A549 treated with DMSO at 1 μM for 4 hours (cell line): Measurements from ENCODE around the gene DNASE1. TPM values are rescaled to one million over a fixed set of nuclear protein-coding genes. Genes with fewer than 3 reads are reported as not detected.

Experiments used
- total RNA-seq: library from RNA; stranded (reverse); fragments of 200-300 nt; extraction: Qiagen RNA extraction; gene quantifications from 5 replicates; pipeline ENCODE4 v1.2.3, GENCODE V29; 2022; ENCODE audit warnings: low read depth

DNASE1 gene, protein sequence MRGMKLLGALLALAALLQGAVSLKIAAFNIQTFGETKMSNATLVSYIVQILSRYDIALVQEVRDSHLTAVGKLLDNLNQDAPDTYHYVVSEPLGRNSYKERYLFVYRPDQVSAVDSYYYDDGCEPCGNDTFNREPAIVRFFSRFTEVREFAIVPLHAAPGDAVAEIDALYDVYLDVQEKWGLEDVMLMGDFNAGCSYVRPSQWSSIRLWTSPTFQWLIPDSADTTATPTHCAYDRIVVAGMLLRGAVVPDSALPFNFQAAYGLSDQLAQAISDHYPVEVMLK
- 2.4 to 5.7 TPM (median 4.6 TPM) in 5 replicates for total RNA-seq

GRCh38 chr16:3654249-3654991 is at the start of gene DNASE1:
TSS of gene DNASE1 (plus strand) at chr16:3654691. CDS start at chr16:3655374, 683 bp downstream.

GRCh38 chr16:3611146-3611975 is 43.1 kb upstream of the DNASE1 start, which contains the start of gene SLX4:
TSS of gene SLX4 (minus strand) at chr16:3611606. CDS start at chr16:3608964, 2,642 bp downstream.

Other genes starting within 250 kb of the DNASE1 start
- gene ZNF597, start 211.2 kb upstream of the DNASE1 start, total RNA-seq, result 1.0 to 1.2 TPM (median 1.1 TPM) in 5 replicates
- 49.6 to 58.4 TPM (median 51.1 TPM) in 5 replicates for gene NAA60, start 211.0 kb upstream of the DNASE1 start, total RNA-seq
- not detected in 5 replicates for gene C16orf90, start 159.2 kb upstream of the DNASE1 start, total RNA-seq
- gene CLUAP1, start 153.7 kb upstream of the DNASE1 start, total RNA-seq, result 16.9 to 22.5 TPM (median 18.2 TPM) in 5 replicates
- gene NLRC3, start 77.3 kb upstream of the DNASE1 start, total RNA-seq, result 0.01 to 0.02 TPM in 2 of 5 replicates, not detected in the others
- 3.6 to 6.2 TPM (median 5.6 TPM) in 5 replicates for gene SLX4, start 43.1 kb upstream of the DNASE1 start, total RNA-seq
- gene TRAP1, start 62.8 kb downstream of the DNASE1 start, total RNA-seq, result 117 to 144 TPM (median 136 TPM) in 5 replicates
- gene CREBBP, start 226.0 kb downstream of the DNASE1 start, total RNA-seq, result 16.9 to 24.1 TPM (median 21.0 TPM) in 5 replicates